ENCODE data around the gene LRRC14B.

GRCh38 chr5:145585-146323, 45.5 kb upstream of the LRRC14B start:
- no peak for TF ChIP-seq CTCF (IDR thresholded peaks at IDR 0.05)
- no peak for TF ChIP-seq POLR2A (IDR thresholded peaks at IDR 0.05)

Measured in body of pancreas (tissue), 4 donors.